HG02943 (cell line): ENCODE data around the gene NRXN2.

Experiments used
- ATAC-seq: cut with Tn5 transposase; IDR thresholded peaks from one replicate; pipeline ENCODE4 v1.9.1; 2021; ENCODE audit warnings: mild to moderate bottlenecking, low read depth, moderate library complexity; ENCODE audit not compliant: unreplicated experiment

Gene NRXN2

GRCh38 chr11:64560139-64560771, 162.7 kb downstream of the NRXN2 start:
- no peak for ATAC-seq

GRCh38 chr11:64559351-64560138, 163.5 kb downstream of the NRXN2 start:
- no peak for ATAC-seq

- ATAC-seq = no peak
Measured at GRCh38 chr11:64558869-64559268, 164.1 kb downstream of the NRXN2 start.

GRCh38 chr11:64558065-64558745, 164.8 kb downstream of the NRXN2 start:
- no peak for ATAC-seq

- no peak for ATAC-seq
Measured at GRCh38 chr11:64556721-64557250, 166.2 kb downstream of the NRXN2 start.
